ENCODE results near the gene METAP1D.

DNA sequence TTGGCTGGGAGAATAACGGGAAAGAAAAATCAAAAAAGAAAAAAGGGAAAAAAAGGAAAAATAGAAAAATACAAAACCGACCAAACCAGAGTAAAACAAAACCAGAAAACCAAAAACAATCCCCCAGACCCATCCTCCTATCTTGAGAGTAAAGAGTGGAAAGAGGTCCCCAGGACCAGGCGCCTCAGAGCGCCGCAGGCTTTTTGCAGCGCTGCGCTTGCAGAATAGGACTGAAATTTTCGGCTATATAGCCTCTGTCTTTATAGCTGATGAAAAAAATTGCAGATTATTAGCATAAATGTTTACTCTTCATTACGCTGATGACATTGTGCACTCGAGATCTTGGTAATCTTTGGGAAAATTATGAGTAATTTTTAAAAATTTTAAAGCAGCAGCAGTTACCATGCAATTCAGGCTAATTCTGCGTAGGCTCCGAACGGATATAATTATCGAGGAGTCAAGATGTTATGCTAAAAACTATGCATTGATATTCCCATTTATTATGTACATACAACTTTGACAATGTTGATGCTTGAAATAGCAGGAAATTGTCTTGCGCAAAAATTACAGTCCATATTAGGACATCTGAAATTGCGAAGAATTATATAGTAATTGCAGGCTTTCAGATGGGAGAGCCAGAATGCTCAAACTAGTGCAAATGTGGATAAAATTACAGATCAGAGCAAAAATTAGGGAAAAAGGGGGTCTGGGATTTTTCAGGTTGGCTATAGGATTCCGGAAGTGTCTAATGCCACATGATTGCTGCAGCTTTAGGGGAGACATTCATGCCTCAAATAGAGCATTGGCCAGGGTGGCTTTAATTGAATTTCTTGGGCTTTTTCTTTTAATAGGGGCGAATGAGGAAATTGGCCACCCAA is 93.9 kb downstream of the METAP1D start:
- no peak for TF ChIP-seq POLR2AphosphoS5 (IDR thresholded peaks at IDR 0.05; ENCODE audit: low read depth, low read length)
- TF ChIP-seq, protein P1, sequence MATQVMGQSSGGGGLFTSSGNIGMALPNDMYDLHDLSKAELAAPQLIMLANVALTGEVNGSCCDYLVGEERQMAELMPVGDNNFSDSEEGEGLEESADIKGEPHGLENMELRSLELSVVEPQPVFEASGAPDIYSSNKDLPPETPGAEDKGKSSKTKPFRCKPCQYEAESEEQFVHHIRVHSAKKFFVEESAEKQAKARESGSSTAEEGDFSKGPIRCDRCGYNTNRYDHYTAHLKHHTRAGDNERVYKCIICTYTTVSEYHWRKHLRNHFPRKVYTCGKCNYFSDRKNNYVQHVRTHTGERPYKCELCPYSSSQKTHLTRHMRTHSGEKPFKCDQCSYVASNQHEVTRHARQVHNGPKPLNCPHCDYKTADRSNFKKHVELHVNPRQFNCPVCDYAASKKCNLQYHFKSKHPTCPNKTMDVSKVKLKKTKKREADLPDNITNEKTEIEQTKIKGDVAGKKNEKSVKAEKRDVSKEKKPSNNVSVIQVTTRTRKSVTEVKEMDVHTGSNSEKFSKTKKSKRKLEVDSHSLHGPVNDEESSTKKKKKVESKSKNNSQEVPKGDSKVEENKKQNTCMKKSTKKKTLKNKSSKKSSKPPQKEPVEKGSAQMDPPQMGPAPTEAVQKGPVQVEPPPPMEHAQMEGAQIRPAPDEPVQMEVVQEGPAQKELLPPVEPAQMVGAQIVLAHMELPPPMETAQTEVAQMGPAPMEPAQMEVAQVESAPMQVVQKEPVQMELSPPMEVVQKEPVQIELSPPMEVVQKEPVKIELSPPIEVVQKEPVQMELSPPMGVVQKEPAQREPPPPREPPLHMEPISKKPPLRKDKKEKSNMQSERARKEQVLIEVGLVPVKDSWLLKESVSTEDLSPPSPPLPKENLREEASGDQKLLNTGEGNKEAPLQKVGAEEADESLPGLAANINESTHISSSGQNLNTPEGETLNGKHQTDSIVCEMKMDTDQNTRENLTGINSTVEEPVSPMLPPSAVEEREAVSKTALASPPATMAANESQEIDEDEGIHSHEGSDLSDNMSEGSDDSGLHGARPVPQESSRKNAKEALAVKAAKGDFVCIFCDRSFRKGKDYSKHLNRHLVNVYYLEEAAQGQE (IDR thresholded peaks at IDR 0.05; ENCODE audit: insufficient read depth in 1 of 2, low read depth in 2 of 2, low read length in 2 of 2), result no peak
- TF ChIP-seq TAF1 (IDR thresholded peaks at IDR 0.05; ENCODE audit: borderline replicate concordance, insufficient read depth, low read length), result no peak
